Spinal cord (tissue), 10 donors: ENCODE measurements around the gene ZNF565. TPM values are rescaled to one million over a fixed set of nuclear protein-coding genes. Genes with fewer than 3 reads are reported as not detected.
A peak's percentile ranks its signal among the peaks of the same experiment; 100 is the strongest.

Experiments used
- DNase-seq, 6 donors: peaks; one replicate each; pipeline versions ENCODE4 v3.0.0 to v3.0.0-alpha.2; 2013 to 2015; ENCODE audit warnings: low spot score in 6 of 6, low read depth in 4 of 6
- H3K27ac ChIP-seq: one replicate; pipeline ENCODE4 v1.5.1; 2013; ENCODE audit warnings: low read depth, low read length, control low read depth
- H3K27me3 ChIP-seq: one replicate; pipeline ENCODE4 v1.6.1; 2013; ENCODE audit warnings: low read length; ENCODE audit not compliant: control insufficient read depth, insufficient read depth
- H3K36me3 ChIP-seq: one replicate; pipeline ENCODE4 v1.6.1; 2013; ENCODE audit warnings: low read length; ENCODE audit not compliant: control insufficient read depth, insufficient read depth
- H3K4me1 ChIP-seq: one replicate; pipeline ENCODE4 v1.6.1; 2013; ENCODE audit warnings: low read length; ENCODE audit not compliant: control insufficient read depth, insufficient read depth
- H3K4me3 ChIP-seq: one replicate; pipeline ENCODE4 v1.5.1; 2013; ENCODE audit warnings: low read depth, low read length, control low read depth
- H3K9me3 ChIP-seq: one replicate; pipeline ENCODE4 v1.6.1; 2013; ENCODE audit warnings: low read length; ENCODE audit not compliant: control insufficient read depth, insufficient read depth
- WGBS: methylation state at CpG from one replicate; pipeline ENCODE4 v1.1.5; 2013; ENCODE audit warnings: missing lambda C conversion rate; ENCODE audit not compliant: insufficient coverage; 5-methylcytosine and 5-hydroxymethylcytosine counted together
- polyA plus RNA-seq, 2 donors: library from polyadenylated mRNA; unstranded; fragments of 120-200 nt; gene quantifications; one replicate each; pipeline ENCODE4 v1.2.1, GENCODE V29; 2013; ENCODE audit not compliant: insufficient read length in 2 of 2
- total RNA-seq, 2 donors: library from RNA; depleted of rRNA in 1 of 2; stranded (reverse); fragments of 120-200 nt in 1 of 2; fragments of >200 nt in 1 of 2; gene quantifications; one replicate each; pipeline versions ENCODE4 v1.2.3 to v1.2.4, GENCODE V29; 2013 to 2014
- donor health status: healthy.

ZNF565 gene
- total and polyA plus RNA-seq, 4 donors = 9.7 to 12.9 (median 11.6) TPM

GRCh38 chr19:36153126-36153525 is 61.3 kb downstream of the ZNF565 start:
- 100% methylated on average over 7 of the region's 10 CpGs for WGBS
- H3K36me3 ChIP-seq = peaks cover 46% of the 10 kb centered on the region
- H3K9me3 ChIP-seq = no peaks in the 10 kb centered on the region
- H3K4me3 ChIP-seq = no peak overlapping the region
- H3K27ac ChIP-seq = peak overlapping the region; percentile 81
- H3K27me3 ChIP-seq = no peaks in the 10 kb centered on the region
- H3K4me1 ChIP-seq = peaks cover 13% of the 10 kb centered on the region
- DNase-seq = no peak

- Histone ChIP-seq H3K27ac (peak within 1 kb of the TSS; percentile 81), H3K9me3 (no peaks in the 10 kb centered on the region), H3K36me3 (peaks cover 52% of the 10 kb centered on the region), H3K4me1 (peaks cover 13% of the 10 kb centered on the region), H3K27me3 (no peaks in the 10 kb centered on the region), H3K4me3 (peak within 1 kb of the TSS; percentile 45)
- 29% methylated on average over 33 of the region's 40 CpGs for WGBS
- DNase-seq = peak in 2 of 6 donors; percentile 15 to 36
Observed at GRCh38 chr19:36152352-36153091, 61.9 kb downstream of the ZNF565 start, which contains the start of gene COX7A1. COX7A1 (minus strand) TSS chr19:36152447; CDS start chr19:36152407, 40 bp downstream.

- WGBS = 29% methylated on average over 16 of the region's 16 CpGs
- H3K27ac ChIP-seq = peak overlapping the region; percentile 81
- peak in 1 of 6 donors; percentile 8 for DNase-seq
- peaks cover 13% of the 10 kb centered on the region for H3K4me1 ChIP-seq
- peaks cover 57% of the 10 kb centered on the region for H3K36me3 ChIP-seq
- H3K4me3 ChIP-seq = peak overlapping the region; percentile 45
- no peaks in the 10 kb centered on the region for H3K9me3 ChIP-seq
- H3K27me3 ChIP-seq = no peaks in the 10 kb centered on the region
Observed at GRCh38 chr19:36152019-36152351, 62.5 kb downstream of the ZNF565 start.

- peak overlapping the region; percentile 81 for H3K27ac ChIP-seq
Observed at GRCh38 chr19:36151144-36152018, 63.1 kb downstream of the ZNF565 start.

GRCh38 chr19:36150586-36150985 is 63.9 kb downstream of the ZNF565 start:
- Histone ChIP-seq H3K27ac (peak overlapping the region; percentile 41), H3K36me3 (peaks cover 71% of the 10 kb centered on the region), H3K27me3 (no peaks in the 10 kb centered on the region), H3K4me3 (no peak overlapping the region), H3K9me3 (no peaks in the 10 kb centered on the region), H3K4me1 (peaks cover 13% of the 10 kb centered on the region)
- WGBS = 50% methylated on average over 1 of the region's 5 CpGs
- DNase-seq = no peak

More at GRCh38 chr19:36151144-36152018, 63.1 kb downstream of the ZNF565 start:
- Histone ChIP-seq H3K4me3 (peak overlapping the region; percentile 45), H3K36me3 (peaks cover 63% of the 10 kb centered on the region), H3K27me3 (no peaks in the 10 kb centered on the region), H3K9me3 (no peaks in the 10 kb centered on the region), H3K4me1 (peaks cover 13% of the 10 kb centered on the region)
- 38% methylated on average over 31 of the region's 47 CpGs for WGBS
- peak in 2 of 6 donors; percentile 19 to 39 for DNase-seq

- H3K36me3 ChIP-seq = peaks cover 76% of the 10 kb centered on the region
- 89% methylated on average over 13 of the region's 13 CpGs for WGBS
- H3K27ac ChIP-seq = no peak overlapping the region
- H3K9me3 ChIP-seq = no peaks in the 10 kb centered on the region
- no peak for DNase-seq
- H3K27me3 ChIP-seq = no peaks in the 10 kb centered on the region
- peaks cover 13% of the 10 kb centered on the region for H3K4me1 ChIP-seq
- H3K4me3 ChIP-seq = no peak overlapping the region
Observed at GRCh38 chr19:36149673-36150406, 64.6 kb downstream of the ZNF565 start.

GRCh38 chr19:36144624-36145023 is 69.8 kb downstream of the ZNF565 start:
- peaks cover 67% of the 10 kb centered on the region for H3K36me3 ChIP-seq
- 94% methylated on average over 2 of the region's 6 CpGs for WGBS
- H3K4me3 ChIP-seq = no peak overlapping the region

GRCh38 chr19:36142496-36142895 is 72.0 kb downstream of the ZNF565 start:
- 96% methylated on average over 7 of the region's 9 CpGs for WGBS
- H3K4me3 ChIP-seq = no peak overlapping the region
- H3K9me3 ChIP-seq = no peaks in the 10 kb centered on the region
- no peak overlapping the region for H3K27ac ChIP-seq
- no peak for DNase-seq
- H3K27me3 ChIP-seq = no peaks in the 10 kb centered on the region
- H3K4me1 ChIP-seq = peaks cover 15% of the 10 kb centered on the region
- peaks cover 47% of the 10 kb centered on the region for H3K36me3 ChIP-seq

More at GRCh38 chr19:36144624-36145023, 69.8 kb downstream of the ZNF565 start:
- Histone ChIP-seq H3K4me1 (peaks cover 11% of the 10 kb centered on the region), H3K27me3 (no peaks in the 10 kb centered on the region), H3K27ac (no peak overlapping the region), H3K9me3 (no peaks in the 10 kb centered on the region)
- DNase-seq = no peak

- DNase-seq = no peak
- peaks cover 43% of the 10 kb centered on the region for H3K36me3 ChIP-seq
- WGBS = 94% methylated on average over 10 of the region's 14 CpGs
- H3K4me1 ChIP-seq = peaks cover 15% of the 10 kb centered on the region
- no peak overlapping the region for H3K4me3 ChIP-seq
- no peaks in the 10 kb centered on the region for H3K9me3 ChIP-seq
- H3K27ac ChIP-seq = no peak overlapping the region
- no peaks in the 10 kb centered on the region for H3K27me3 ChIP-seq
Observed at GRCh38 chr19:36142046-36142445, 72.4 kb downstream of the ZNF565 start.
